ENCODE results near the gene NTM.
A peak's percentile ranks its signal among the peaks of the same experiment; 100 is the strongest.

Gene NTM

GRCh38 chr11:131373095-131373725 is 2.8 kb downstream of the NTM start:
- DNase-seq (ENCODE audit: low read depth) = no peak

DNA sequence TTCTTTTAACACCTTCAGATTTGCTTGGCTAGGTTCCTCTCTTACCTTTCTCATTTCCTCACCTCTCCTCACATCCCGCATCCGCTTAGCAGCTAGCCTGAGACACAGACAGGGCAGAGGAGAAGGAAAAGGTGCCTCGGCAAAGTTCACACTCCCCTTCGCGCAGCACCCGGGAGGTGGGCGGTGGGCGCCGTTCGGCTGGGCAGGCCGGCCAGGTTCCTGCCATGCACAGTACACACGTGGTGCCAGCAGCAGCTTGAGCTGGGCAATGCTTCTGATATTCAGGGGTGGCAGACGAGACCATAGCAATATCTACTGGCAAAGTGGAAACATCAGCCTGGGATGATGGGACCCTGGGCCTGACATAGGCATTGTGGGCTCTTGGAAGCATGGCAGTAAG is 3.3 kb downstream of the NTM start:
- no peak for DNase-seq (ENCODE audit: low read depth)

GRCh38 chr11:131375421-131375820 is 5.0 kb downstream of the NTM start:
- no peak for DNase-seq (ENCODE audit: low read depth)

DNA sequence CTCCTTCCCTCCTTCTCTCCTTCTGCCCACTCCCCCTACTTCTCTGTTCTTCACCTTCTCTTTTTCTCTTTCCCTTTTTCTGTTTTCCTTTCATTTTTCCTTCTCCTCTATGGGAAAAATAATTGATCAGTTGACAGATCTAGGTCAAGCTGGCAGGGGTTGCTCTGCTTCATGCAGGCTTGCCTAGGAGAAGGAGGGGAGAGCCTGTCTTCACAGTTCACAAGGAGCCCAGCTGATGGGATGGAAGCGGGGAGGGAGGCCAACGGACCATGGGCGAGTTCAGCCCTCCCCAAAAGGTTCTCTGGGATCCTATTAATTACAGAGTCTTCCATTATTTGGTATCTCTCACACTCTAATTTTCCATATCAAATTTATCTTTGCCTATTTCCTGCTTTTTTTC is 5.5 kb downstream of the NTM start:
- no peak for DNase-seq (ENCODE audit: low read depth)

- no peak for DNase-seq (ENCODE audit: low read depth)
Measured at GRCh38 chr11:131378931-131379330, 8.5 kb downstream of the NTM start.

DNA sequence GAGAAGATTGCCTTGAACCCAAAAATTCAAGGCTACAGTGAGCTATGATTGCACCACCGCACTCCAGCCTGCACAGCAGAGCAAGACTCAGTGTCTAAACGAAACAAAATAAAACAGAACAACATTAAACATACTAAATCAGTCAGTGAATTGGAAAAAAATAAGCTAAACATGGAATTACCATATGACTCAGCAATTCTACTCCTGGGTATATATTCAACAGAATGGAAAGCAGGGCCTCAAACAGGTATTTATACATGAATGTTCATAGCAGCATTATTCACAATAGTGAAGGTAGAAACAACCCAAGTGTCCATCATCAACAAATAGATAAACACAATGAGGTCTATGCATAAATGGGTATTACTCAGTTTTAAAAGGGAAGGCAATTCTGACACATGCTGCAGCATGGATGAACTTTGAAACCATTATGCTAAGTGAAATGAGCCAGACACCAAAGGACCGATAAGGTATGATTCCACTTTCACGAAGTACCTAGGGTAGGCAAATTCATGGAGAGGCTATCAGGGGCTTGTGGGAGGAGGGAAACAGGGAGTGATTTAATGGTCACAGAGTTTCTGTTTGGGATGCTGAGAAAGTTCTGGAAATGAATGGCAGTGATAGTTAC is 15.5 kb downstream of the NTM start:
- DNase-seq (ENCODE audit: low read depth) = no peak

DNA sequence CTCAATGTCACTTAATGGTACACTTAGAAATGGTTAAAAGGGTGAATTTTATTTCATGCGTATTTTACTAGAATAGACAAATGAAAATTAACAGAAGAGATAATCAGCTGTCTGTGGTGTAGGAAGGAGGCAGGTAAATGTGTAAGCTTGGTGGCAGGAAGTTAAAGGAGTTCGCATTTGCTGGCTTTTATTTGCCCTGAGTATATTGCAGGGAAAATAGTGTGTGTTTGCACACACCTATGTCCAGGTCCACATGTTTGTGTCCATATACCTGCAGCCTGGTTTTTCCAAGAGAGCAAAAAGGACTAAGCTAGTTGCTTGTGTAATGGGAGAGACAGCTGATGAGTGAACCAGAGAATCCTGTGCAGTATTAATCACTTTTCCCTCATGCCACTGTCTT is 16.0 kb downstream of the NTM start:
- no peak for DNase-seq (ENCODE audit: low read depth)

DNA sequence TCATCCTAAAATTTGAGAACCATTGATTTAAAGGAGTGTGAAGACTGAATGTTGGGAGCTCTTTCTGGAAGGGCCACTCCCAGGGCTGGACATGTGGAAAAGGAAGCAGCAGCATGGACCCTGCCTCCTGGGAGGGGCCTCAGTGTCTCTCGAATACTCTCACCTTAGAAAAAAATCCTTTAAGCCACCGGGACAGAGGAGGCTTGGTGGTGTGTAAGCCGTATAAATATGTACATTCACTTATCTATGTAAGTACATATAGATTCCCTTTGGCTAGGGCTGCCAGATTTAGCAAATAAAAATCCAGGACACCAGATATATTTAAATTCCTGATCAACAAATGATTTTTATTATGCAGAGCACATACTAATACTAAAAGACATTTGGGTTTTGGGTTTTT is 17.6 kb downstream of the NTM start:
- no peak for DNase-seq (ENCODE audit: low read depth)

GRCh38 chr11:131389582-131389981 is 19.2 kb downstream of the NTM start:
- DNase-seq (ENCODE audit: low read depth) = no peak

DNA sequence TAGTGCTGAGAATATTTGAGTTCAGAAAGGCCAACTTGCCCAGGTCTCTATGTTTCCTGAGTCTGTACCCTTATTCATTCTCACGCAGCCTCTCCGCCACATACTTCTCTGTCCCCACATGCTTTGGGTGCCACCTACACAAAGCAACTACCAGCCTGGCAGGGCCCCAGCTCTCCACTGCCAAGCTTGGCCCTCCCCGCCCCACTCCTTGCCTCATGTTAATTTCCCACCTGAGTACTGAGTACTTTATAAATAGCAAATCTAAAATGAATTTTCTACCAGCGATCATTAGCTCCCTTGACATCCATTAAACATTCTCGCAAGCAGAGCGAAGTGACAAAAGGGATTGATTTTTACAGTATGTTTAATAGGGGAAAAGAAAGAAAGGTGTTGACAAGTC is 20.8 kb downstream of the NTM start:
- DNase-seq (ENCODE audit: low read depth) = no peak

- DNase-seq (ENCODE audit: low read depth) = no peak
Measured at GRCh38 chr11:131392528-131393255, 22.3 kb downstream of the NTM start.

- DNase-seq (ENCODE audit: low read depth) = no peak
Measured at GRCh38 chr11:131393691-131394090, 23.3 kb downstream of the NTM start.

DNA sequence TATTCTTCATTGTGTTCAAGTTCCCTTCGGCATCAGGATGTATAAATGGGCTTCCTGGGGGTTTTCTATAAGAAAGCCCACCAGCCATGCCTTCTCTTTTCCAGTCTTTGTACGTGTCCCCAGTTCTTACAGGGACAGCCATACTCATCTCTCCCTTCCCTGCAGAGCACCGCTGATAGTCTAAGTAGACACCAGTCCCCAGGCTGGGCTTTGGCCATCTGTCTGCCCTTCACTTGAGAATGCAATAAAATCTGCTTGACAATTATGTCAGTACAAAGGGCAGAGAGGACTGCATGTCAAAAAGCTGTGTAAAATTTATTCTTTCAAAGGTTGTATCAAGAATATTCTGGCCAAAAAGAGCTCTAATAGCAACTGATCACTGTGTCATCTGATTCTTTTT is 27.3 kb downstream of the NTM start:
- DNase-seq (ENCODE audit: low read depth) = no peak

DNA sequence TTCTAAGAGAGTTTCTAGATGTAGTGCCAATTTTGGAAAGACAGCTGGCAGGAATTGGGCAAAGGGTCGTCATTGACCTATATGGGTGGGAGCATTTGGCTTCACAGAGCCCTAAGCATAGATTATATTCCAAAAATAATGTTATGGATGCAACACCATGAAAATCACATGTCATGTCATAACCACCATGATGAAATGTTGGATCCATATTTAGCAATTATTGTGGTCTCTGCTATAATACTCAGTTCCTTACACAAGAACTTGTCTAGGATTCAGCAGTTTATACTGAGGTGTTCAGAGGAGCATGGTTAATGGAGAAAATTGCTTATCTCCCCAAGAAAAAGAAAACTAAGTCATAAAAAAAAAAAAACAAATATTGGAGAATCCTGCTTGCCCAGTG is 31.6 kb downstream of the NTM start:
- no peak for DNase-seq (ENCODE audit: low read depth)

DNA sequence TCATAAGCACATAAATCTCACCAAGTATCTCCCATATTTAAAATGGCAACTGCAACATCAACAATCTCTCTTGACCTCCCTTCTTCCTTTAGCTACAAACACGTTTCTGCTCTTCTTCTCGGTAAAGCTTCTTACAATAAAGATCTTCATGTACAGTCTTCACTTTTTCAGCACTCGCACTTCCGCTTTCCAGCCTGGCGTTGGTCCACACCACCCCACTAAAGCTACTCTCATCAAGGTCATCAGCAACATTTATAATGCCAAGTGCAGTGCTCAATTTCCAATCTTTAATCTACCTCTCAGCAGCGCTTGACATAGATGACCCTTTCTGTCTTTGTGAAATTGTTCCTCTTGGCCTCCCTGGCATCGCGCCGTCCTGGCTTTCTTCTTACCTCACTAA is 33.6 kb downstream of the NTM start:
- DNase-seq (ENCODE audit: low read depth) = no peak

- peak; percentile 4 for DNase-seq (ENCODE audit: low read depth)
Measured at GRCh38 chr11:131408025-131408640, 37.7 kb downstream of the NTM start.

GRCh38 chr11:131409345-131409744 is 38.9 kb downstream of the NTM start:
- no peak for DNase-seq (ENCODE audit: low read depth)

DNA sequence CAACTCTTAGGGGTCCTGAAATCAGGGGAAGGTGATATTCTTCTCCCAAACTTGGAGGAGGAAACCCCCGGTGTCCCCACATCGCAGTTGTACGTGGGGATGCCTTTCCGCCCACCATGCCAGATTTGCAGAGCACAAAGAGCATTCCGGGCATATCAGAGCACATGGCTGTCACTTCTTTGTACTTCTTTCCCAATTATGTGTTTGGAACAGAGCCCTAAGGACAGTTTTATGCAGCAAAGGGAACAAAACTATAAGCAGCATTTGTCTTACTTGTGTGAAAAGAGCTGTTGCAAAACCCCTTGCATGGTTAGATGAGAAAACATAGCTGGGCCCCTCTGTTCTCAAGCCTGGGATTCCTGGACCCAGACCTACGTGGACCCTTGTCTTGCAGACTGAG is 41.2 kb downstream of the NTM start:
- DNase-seq (ENCODE audit: low read depth) = no peak

- DNase-seq (ENCODE audit: low read depth) = no peak
Measured at GRCh38 chr11:131412061-131412460, 41.6 kb downstream of the NTM start.

GRCh38 chr11:131413217-131413616 is 42.8 kb downstream of the NTM start:
- no peak for DNase-seq (ENCODE audit: low read depth)

DNA sequence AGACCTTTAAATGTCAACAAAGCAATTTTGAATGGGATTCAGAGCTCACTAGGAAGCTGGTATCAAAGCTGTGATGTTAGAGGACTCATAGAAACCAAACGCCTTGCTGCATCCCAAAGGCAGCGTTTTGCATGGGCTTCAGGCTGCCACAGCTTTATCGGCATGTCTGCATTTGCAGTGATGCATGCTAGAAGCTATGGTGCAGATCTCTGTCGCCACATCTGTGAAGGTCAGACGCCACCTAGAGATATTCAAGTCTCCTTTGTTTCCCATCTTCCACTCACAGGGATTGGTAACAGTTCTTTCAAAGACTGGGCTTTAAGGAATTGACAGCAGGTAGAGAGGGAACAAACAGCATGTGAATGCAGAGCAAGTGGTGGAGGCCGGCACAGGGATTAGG is 47.8 kb downstream of the NTM start:
- DNase-seq (ENCODE audit: low read depth) = no peak

DNA sequence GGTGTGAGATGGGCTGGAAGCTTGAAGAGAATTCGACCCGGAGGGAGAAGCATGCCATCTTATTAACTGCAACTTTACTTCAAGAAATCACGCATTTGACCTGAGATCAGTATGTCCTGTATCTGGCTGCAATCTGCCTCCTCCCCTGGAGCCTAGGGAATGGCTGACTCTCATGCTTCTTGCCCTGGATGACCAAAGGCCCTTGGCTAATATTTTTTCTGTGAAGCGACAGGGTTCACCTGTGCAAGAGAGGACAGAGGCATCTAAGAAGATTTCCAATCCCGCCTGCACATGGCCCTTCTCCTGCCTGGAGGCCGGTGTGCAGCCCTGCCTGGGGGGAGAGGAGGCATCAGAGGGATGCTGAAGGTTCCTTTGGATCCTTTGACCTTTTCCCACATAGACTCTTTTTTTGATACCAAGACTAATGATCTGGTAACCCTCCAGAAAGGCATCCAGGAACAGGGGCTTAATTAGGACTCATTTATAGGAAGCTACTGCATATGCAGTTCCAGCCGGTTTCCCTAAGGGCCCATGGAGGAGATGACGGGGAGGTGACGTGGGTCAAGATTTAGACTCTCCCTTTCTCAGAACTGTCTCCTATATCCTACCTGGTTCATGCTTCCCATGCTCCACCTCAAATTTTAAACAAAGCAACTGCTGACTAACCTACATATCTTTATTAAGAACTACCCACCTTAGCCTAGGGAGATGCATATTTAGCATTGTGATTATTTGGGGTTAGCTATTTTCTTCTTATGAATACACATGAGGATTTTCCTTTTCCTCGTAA is 50.8 kb downstream of the NTM start:
- DNase-seq (ENCODE audit: low read depth) = no peak

Measured in amniotic epithelial cell (primary cell).